ENCODE measurements around the gene KBTBD2. TPM values are rescaled to one million over a fixed set of nuclear protein-coding genes. Genes with fewer than 3 reads are reported as not detected.

Gene KBTBD2
- total RNA-seq: 43.2 and 76.3 TPM in 2 replicates

GRCh38 chr7:32891043-32891799 lies at the start of gene KBTBD2:
KBTBD2 (minus strand) TSS chr7:32891760; CDS start chr7:32879604, 12,156 bp downstream.

Other genes with a start within 250 kb of the KBTBD2 start
- 142 and 161 TPM in 2 replicates for gene FKBP9, start 65.7 kb upstream of the KBTBD2 start, total RNA-seq
- 16.2 and 19.9 TPM in 2 replicates for gene NT5C3A, start 171.0 kb upstream of the KBTBD2 start, total RNA-seq
- gene RP9, start 217.6 kb upstream of the KBTBD2 start, total RNA-seq: 6.3 and 11.1 TPM in 2 replicates
- gene BBS9, start 237.8 kb upstream of the KBTBD2 start, total RNA-seq: 7.1 and 18.5 TPM in 2 replicates